Measurements from ENCODE around the gene TRIM72.

DNA sequence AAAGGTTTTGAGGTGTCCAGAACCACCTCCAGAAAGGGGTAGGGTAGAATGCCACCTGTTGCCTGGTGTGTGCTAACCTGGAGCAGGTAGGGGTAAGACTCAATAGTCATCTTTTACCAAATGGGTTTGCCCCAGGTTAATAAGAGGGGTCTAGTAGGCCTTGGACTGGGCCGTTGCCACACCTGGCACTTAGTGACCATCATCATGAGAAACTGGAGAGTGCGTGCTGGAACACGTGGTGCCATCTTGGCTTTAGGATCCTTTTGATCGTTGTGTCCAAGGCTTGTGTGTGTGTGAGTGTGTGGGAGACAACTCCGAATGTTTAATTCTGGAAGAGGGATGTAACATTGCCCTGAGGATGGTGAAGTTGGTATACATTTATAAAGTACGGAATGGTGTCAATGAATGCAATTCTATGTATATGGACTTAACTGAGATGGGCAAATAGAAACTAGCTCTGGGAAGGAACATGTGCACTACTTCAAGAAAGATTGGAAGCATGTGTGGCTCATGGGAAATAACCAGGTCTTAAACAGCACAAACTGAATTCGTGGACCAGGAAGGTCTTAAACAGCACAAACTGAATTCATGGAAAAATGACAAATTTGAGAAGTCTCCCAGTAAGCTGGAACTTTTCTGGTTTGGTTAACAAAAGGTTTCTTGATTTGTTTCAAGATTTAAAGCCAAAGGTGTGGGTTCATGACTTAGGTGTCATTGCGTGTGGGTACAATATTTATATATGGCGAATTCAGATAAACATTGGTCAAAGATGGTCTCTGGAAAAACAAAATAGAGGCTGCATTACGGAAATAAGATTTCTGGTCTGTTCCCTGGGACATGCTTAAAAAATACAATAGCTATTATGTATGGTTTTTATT is 26.8 kb upstream of the TRIM72 start:
- TF ChIP-seq, protein P1, sequence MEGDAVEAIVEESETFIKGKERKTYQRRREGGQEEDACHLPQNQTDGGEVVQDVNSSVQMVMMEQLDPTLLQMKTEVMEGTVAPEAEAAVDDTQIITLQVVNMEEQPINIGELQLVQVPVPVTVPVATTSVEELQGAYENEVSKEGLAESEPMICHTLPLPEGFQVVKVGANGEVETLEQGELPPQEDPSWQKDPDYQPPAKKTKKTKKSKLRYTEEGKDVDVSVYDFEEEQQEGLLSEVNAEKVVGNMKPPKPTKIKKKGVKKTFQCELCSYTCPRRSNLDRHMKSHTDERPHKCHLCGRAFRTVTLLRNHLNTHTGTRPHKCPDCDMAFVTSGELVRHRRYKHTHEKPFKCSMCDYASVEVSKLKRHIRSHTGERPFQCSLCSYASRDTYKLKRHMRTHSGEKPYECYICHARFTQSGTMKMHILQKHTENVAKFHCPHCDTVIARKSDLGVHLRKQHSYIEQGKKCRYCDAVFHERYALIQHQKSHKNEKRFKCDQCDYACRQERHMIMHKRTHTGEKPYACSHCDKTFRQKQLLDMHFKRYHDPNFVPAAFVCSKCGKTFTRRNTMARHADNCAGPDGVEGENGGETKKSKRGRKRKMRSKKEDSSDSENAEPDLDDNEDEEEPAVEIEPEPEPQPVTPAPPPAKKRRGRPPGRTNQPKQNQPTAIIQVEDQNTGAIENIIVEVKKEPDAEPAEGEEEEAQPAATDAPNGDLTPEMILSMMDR (IDR thresholded peaks at IDR 0.05 in 2 of 3, conservative IDR thresholded peaks at IDR 0.05 in 1 of 3; ENCODE audit: insufficient read depth in 2 of 3, low read depth in 1 of 3, low read length in 3 of 3), result no peak
- TF ChIP-seq GATAD2A (IDR thresholded peaks at IDR 0.05) (no peak), TBP (optimal IDR thresholded peaks at IDR 0.05; ENCODE audit: low read depth, low read length) (no peak), TOE1 (IDR thresholded peaks at IDR 0.05; ENCODE audit: borderline replicate concordance) (no peak), TOE1 (CRISPR knock-in tag; IDR thresholded peaks at IDR 0.05; ENCODE audit: borderline replicate concordance, low read depth) (no peak), ARID1B (IDR thresholded peaks at IDR 0.05) (no peak), ATF2 (CRISPR knock-in tag; IDR thresholded peaks at IDR 0.05) (no peak), SP1 (CRISPR knock-in tag; IDR thresholded peaks at IDR 0.05) (no peak), ETS1 (conservative IDR thresholded peaks at IDR 0.05; ENCODE audit: control insufficient read depth, low read depth, low read length) (no peak), ZNF764 (CRISPR knock-in tag; IDR thresholded peaks at IDR 0.05; ENCODE audit: low read depth) (no peak), TAF7 (tag; IDR thresholded peaks at IDR 0.05) (no peak)
- TF ChIP-seq, protein P2, sequence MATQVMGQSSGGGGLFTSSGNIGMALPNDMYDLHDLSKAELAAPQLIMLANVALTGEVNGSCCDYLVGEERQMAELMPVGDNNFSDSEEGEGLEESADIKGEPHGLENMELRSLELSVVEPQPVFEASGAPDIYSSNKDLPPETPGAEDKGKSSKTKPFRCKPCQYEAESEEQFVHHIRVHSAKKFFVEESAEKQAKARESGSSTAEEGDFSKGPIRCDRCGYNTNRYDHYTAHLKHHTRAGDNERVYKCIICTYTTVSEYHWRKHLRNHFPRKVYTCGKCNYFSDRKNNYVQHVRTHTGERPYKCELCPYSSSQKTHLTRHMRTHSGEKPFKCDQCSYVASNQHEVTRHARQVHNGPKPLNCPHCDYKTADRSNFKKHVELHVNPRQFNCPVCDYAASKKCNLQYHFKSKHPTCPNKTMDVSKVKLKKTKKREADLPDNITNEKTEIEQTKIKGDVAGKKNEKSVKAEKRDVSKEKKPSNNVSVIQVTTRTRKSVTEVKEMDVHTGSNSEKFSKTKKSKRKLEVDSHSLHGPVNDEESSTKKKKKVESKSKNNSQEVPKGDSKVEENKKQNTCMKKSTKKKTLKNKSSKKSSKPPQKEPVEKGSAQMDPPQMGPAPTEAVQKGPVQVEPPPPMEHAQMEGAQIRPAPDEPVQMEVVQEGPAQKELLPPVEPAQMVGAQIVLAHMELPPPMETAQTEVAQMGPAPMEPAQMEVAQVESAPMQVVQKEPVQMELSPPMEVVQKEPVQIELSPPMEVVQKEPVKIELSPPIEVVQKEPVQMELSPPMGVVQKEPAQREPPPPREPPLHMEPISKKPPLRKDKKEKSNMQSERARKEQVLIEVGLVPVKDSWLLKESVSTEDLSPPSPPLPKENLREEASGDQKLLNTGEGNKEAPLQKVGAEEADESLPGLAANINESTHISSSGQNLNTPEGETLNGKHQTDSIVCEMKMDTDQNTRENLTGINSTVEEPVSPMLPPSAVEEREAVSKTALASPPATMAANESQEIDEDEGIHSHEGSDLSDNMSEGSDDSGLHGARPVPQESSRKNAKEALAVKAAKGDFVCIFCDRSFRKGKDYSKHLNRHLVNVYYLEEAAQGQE (IDR thresholded peaks at IDR 0.05; ENCODE audit: borderline replicate concordance), result no peak
- TF ChIP-seq, protein P2 (CRISPR knock-in tag; IDR thresholded peaks at IDR 0.05; ENCODE audit: low read depth), result no peak
- TF ChIP-seq, protein P3, sequence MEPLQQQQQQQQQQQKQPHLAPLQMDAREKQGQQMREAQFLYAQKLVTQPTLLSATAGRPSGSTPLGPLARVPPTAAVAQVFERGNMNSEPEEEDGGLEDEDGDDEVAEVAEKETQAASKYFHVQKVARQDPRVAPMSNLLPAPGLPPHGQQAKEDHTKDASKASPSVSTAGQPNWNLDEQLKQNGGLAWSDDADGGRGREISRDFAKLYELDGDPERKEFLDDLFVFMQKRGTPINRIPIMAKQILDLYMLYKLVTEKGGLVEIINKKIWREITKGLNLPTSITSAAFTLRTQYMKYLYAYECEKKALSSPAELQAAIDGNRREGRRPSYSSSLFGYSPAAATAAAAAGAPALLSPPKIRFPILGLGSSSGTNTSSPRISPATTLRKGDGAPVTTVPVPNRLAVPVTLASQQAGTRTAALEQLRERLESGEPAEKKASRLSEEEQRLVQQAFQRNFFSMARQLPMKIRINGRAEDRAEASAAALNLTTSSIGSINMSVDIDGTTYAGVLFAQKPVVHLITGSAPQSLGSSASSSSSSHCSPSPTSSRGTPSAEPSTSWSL (CRISPR knock-in tag; IDR thresholded peaks at IDR 0.05; ENCODE audit: borderline replicate concordance), result no peak

Data from K562 (cell line).